HEK293 (cell line): ENCODE data around the gene BIRC3.

ENCODE experiments used
- CTCF ChIP-seq: fragments of 450-650 bp; formaldehyde crosslinking; IDR thresholded peaks from 2 replicates; pipeline ENCODE4 v1.5.1; 2016; ENCODE audit warnings: missing biosample characterization, missing genetic modification characterization
- GLI4 ChIP-seq: fragments of 450-650 bp; formaldehyde crosslinking; IDR thresholded peaks from 2 replicates; pipeline ENCODE4 v1.5.1; 2016; ENCODE audit warnings: missing biosample characterization, missing genetic modification characterization
- ZIC2 ChIP-seq: fragments of 450-650 bp; formaldehyde crosslinking; IDR thresholded peaks from 2 replicates; pipeline ENCODE4 v1.5.1; 2016; ENCODE audit warnings: missing biosample characterization, missing genetic modification characterization
- ZNF184 ChIP-seq: fragments of 450-650 bp; IDR thresholded peaks from 2 replicates; pipeline ENCODE4 v1.5.1; 2018; ENCODE audit warnings: missing biosample characterization, mild to moderate bottlenecking, missing genetic modification characterization
- ZNF37A ChIP-seq: fragments of 450-650 bp; IDR thresholded peaks from 2 replicates; pipeline ENCODE4 v1.5.1; 2018; ENCODE audit warnings: missing biosample characterization, missing genetic modification characterization
- ZNF777 ChIP-seq: fragments of 450-650 bp; formaldehyde crosslinking; IDR thresholded peaks from 2 replicates; pipeline ENCODE4 v1.5.1; 2017; ENCODE audit warnings: missing biosample characterization, missing genetic modification characterization, borderline replicate concordance
- TF ChIP-seq, protein P1 (sequence below): fragments of 450-650 bp; formaldehyde crosslinking; IDR thresholded peaks from 2 replicates; pipeline ENCODE4 v1.5.1; 2016; ENCODE audit warnings: missing biosample characterization, missing genetic modification characterization
- TF ChIP-seq, protein P2 (sequence below): fragments of 450-650 bp; formaldehyde crosslinking; IDR thresholded peaks from 2 replicates; pipeline ENCODE4 v1.5.1; 2016; ENCODE audit warnings: missing biosample characterization, missing genetic modification characterization, borderline replicate concordance

- TF ChIP-seq, protein P1, sequence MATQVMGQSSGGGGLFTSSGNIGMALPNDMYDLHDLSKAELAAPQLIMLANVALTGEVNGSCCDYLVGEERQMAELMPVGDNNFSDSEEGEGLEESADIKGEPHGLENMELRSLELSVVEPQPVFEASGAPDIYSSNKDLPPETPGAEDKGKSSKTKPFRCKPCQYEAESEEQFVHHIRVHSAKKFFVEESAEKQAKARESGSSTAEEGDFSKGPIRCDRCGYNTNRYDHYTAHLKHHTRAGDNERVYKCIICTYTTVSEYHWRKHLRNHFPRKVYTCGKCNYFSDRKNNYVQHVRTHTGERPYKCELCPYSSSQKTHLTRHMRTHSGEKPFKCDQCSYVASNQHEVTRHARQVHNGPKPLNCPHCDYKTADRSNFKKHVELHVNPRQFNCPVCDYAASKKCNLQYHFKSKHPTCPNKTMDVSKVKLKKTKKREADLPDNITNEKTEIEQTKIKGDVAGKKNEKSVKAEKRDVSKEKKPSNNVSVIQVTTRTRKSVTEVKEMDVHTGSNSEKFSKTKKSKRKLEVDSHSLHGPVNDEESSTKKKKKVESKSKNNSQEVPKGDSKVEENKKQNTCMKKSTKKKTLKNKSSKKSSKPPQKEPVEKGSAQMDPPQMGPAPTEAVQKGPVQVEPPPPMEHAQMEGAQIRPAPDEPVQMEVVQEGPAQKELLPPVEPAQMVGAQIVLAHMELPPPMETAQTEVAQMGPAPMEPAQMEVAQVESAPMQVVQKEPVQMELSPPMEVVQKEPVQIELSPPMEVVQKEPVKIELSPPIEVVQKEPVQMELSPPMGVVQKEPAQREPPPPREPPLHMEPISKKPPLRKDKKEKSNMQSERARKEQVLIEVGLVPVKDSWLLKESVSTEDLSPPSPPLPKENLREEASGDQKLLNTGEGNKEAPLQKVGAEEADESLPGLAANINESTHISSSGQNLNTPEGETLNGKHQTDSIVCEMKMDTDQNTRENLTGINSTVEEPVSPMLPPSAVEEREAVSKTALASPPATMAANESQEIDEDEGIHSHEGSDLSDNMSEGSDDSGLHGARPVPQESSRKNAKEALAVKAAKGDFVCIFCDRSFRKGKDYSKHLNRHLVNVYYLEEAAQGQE (tag by site-specific recombination): no peak
- TF ChIP-seq GLI4 (no peak), ZNF37A (no peak), CTCF (tag by site-specific recombination) (no peak), ZNF184 (tag by site-specific recombination) (no peak), ZNF777 (tag by site-specific recombination) (no peak), ZIC2 (tag by site-specific recombination) (no peak)
- TF ChIP-seq, protein P2, sequence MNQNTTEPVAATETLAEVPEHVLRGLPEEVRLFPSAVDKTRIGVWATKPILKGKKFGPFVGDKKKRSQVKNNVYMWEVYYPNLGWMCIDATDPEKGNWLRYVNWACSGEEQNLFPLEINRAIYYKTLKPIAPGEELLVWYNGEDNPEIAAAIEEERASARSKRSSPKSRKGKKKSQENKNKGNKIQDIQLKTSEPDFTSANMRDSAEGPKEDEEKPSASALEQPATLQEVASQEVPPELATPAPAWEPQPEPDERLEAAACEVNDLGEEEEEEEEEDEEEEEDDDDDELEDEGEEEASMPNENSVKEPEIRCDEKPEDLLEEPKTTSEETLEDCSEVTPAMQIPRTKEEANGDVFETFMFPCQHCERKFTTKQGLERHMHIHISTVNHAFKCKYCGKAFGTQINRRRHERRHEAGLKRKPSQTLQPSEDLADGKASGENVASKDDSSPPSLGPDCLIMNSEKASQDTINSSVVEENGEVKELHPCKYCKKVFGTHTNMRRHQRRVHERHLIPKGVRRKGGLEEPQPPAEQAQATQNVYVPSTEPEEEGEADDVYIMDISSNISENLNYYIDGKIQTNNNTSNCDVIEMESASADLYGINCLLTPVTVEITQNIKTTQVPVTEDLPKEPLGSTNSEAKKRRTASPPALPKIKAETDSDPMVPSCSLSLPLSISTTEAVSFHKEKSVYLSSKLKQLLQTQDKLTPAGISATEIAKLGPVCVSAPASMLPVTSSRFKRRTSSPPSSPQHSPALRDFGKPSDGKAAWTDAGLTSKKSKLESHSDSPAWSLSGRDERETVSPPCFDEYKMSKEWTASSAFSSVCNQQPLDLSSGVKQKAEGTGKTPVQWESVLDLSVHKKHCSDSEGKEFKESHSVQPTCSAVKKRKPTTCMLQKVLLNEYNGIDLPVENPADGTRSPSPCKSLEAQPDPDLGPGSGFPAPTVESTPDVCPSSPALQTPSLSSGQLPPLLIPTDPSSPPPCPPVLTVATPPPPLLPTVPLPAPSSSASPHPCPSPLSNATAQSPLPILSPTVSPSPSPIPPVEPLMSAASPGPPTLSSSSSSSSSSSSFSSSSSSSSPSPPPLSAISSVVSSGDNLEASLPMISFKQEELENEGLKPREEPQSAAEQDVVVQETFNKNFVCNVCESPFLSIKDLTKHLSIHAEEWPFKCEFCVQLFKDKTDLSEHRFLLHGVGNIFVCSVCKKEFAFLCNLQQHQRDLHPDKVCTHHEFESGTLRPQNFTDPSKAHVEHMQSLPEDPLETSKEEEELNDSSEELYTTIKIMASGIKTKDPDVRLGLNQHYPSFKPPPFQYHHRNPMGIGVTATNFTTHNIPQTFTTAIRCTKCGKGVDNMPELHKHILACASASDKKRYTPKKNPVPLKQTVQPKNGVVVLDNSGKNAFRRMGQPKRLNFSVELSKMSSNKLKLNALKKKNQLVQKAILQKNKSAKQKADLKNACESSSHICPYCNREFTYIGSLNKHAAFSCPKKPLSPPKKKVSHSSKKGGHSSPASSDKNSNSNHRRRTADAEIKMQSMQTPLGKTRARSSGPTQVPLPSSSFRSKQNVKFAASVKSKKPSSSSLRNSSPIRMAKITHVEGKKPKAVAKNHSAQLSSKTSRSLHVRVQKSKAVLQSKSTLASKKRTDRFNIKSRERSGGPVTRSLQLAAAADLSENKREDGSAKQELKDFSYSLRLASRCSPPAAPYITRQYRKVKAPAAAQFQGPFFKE (tag by site-specific recombination): no peak
Observed at GRCh38 chr11:102322560-102322959, 5.3 kb downstream of the BIRC3 start.
